ENCODE measurements around the gene SP4. TPM values are rescaled to one million over a fixed set of nuclear protein-coding genes. Genes with fewer than 3 reads are reported as not detected.

SP4 gene
- total RNA-seq, 3 donors from 2014 or later: 3.8 to 6.7 (median 6.0) TPM

DNA sequence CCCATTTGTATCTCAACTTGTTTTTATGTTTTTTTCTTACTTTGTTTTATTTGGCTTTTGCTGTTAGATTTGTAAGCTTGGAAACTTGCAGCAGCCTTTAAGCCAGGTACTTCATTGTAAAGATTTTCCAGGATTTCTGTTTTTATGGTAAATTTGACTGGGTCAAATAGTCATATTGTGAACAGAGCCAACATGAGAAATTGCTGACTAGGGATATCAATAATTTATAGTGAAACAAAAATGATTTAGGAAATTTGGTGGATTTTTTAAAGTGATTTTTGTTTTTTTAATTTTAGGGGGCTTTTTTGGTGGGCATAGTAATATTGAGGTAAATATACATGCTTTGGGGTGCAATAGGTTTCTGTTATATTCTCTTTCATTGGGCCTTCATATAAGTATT lies 22.2 kb downstream of the SP4 start:
- ATAC-seq (no peak), DNase-seq (no peak)
- no peaks in the 10 kb centered on the region for H3K36me3 ChIP-seq (ENCODE audit: low read depth)
- TF ChIP-seq, protein P1, sequence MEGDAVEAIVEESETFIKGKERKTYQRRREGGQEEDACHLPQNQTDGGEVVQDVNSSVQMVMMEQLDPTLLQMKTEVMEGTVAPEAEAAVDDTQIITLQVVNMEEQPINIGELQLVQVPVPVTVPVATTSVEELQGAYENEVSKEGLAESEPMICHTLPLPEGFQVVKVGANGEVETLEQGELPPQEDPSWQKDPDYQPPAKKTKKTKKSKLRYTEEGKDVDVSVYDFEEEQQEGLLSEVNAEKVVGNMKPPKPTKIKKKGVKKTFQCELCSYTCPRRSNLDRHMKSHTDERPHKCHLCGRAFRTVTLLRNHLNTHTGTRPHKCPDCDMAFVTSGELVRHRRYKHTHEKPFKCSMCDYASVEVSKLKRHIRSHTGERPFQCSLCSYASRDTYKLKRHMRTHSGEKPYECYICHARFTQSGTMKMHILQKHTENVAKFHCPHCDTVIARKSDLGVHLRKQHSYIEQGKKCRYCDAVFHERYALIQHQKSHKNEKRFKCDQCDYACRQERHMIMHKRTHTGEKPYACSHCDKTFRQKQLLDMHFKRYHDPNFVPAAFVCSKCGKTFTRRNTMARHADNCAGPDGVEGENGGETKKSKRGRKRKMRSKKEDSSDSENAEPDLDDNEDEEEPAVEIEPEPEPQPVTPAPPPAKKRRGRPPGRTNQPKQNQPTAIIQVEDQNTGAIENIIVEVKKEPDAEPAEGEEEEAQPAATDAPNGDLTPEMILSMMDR (IDR thresholded peaks at IDR 0.05): no peak
- peaks cover 21% of the 10 kb centered on the region for H3K9me3 ChIP-seq
- H3K4me1 ChIP-seq (ENCODE audit: low read depth): no peaks in the 10 kb centered on the region
- intact Hi-C loops (cut with DNase I, micrococcal nuclease): no loop called here
- no peak overlapping the region for H3K4me3 ChIP-seq

DNA sequence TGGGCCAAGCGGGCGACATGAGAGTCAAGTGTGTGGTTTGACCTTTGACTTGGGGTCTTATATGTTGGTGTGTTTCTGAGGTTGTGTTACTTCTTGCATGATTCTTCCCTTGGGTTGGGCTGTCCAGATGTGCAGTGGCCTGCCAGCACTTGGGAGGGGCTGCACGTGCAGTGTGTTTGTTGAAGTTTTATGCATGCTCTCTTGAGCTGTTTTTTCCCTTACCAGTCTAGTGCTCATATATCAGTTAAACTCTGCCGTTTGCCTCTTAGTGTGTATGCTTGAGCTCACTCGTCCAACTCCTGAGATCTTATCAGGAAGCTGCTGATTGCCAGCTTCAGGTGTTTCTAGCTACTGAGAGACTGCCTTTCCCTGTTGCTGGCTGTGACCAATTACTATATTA lies 23.1 kb downstream of the SP4 start:
- ATAC-seq: no peak
- intact Hi-C loops (cut with DNase I, micrococcal nuclease): no loop called here
- H3K4me1 ChIP-seq (ENCODE audit: low read depth): no peaks in the 10 kb centered on the region

DNA sequence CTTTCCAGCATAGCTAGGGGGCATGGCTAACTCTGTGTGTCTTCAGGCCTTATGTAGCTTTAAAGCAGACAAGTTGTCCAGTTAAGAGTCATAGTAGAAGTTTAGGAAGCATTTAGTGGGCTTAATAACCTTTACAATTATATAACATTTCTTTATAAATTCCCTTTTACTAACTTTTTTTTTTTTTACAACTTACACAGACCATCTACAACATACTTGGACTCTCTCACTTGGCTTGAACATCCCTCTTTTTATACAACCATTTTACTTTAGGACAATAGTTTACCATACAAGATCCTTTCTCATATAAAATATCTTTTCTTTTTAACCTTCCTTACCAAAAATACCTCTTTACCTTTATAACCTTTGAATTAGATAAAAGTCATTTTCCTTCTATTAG lies 26.3 kb downstream of the SP4 start:
- TF ChIP-seq, protein P1 (IDR thresholded peaks at IDR 0.05): no peak
- ATAC-seq (no peak), DNase-seq (no peak)
- Histone ChIP-seq H3K4me3 (no peak overlapping the region), H3K4me1 (ENCODE audit: low read depth) (no peaks in the 10 kb centered on the region), H3K36me3 (ENCODE audit: low read depth) (no peaks in the 10 kb centered on the region), H3K9me3 (peaks cover 21% of the 10 kb centered on the region)
- intact Hi-C loops (cut with DNase I, micrococcal nuclease): no loop called here

More for the DNA sequence above, 23.1 kb downstream of the SP4 start:
- no peak overlapping the region for H3K4me3 ChIP-seq
- peaks cover 21% of the 10 kb centered on the region for H3K9me3 ChIP-seq
- DNase-seq: no peak
- H3K36me3 ChIP-seq (ENCODE audit: low read depth): no peaks in the 10 kb centered on the region
- TF ChIP-seq, protein P1 (IDR thresholded peaks at IDR 0.05): no peak

DNA sequence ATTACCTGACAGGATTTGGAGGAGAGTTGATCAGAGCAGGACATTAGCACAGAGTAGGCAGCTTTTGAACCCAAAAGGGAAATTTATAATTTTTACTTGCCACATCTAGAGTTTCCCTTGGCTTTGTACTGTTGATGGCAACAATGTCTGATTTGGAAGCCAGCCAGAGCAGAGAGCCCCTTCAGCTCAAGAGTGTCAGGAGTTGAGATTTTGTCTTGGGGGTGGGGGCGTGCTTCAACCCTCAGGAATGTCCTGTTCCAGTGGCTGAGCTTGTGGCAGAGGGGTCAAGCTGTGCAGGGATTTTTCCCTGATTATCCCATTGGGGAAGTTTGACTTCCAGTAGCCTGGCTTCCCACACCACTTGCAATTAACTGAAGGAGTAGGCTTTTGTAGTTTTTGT lies 27.0 kb downstream of the SP4 start:
- intact Hi-C loops (cut with DNase I, micrococcal nuclease): no loop called here
- TF ChIP-seq, protein P1 (IDR thresholded peaks at IDR 0.05): no peak
- Histone ChIP-seq H3K4me1 (ENCODE audit: low read depth) (no peaks in the 10 kb centered on the region), H3K9me3 (peaks cover 21% of the 10 kb centered on the region), H3K4me3 (no peak overlapping the region), H3K36me3 (ENCODE audit: low read depth) (no peaks in the 10 kb centered on the region)
- ATAC-seq: no peak
- DNase-seq: no peak

DNA sequence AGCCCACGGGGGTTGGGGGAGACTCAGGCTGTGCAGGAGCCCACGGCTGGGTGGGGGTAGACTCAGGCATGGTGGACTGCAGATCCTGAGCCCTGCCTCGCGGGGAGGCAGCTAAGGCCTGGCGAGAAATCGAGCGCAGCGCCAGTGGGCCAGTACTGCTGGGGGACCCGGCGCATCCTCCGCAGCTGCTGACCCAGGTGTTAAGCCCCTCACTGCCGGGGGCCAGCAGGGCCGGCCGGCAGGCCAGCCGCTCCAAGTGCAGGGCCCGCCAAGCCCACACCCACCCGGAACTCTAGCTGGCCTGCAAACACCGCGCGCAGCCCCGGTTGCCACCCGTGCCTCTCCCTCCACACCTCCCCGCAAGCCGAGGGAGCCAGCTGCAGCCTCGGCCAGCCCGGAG lies 33.4 kb downstream of the SP4 start:
- intact Hi-C loops (cut with DNase I, micrococcal nuclease): no loop called here
- DNase-seq (no peak), ATAC-seq (no peak)
- Histone ChIP-seq H3K4me1 (ENCODE audit: low read depth) (no peaks in the 10 kb centered on the region), H3K36me3 (ENCODE audit: low read depth) (no peaks in the 10 kb centered on the region), H3K9me3 (no peaks in the 10 kb centered on the region), H3K4me3 (no peak overlapping the region)
- TF ChIP-seq, protein P1 (IDR thresholded peaks at IDR 0.05): no peak

DNA sequence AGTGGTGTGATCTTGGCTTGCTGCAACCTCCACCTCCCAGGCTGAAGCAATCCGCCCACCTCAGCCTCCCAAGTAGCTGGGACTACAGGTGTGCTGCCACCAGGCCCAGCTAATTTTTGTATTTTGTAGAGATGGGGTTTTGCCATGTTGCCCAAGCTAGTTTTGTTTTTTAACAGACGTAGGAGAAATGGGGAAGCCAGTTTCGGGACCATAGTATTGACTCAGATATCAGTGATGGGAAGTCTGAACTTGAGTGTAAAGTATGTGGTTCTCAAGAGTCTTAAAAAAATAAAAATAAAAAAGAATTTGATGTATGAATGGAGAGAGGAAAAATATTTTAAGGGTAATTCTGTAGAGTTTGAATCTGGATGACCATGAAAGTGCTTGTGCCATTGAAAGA lies 34.2 kb downstream of the SP4 start:
- Histone ChIP-seq H3K4me3 (no peak overlapping the region), H3K9me3 (no peaks in the 10 kb centered on the region), H3K4me1 (ENCODE audit: low read depth) (no peaks in the 10 kb centered on the region), H3K36me3 (ENCODE audit: low read depth) (no peaks in the 10 kb centered on the region)
- intact Hi-C loops (cut with DNase I, micrococcal nuclease): no loop called here
- ATAC-seq (no peak), DNase-seq (no peak)
- TF ChIP-seq, protein P1 (IDR thresholded peaks at IDR 0.05): no peak

Data from mucosa of descending colon (tissue), 3 donors.